Astrocyte (in vitro differentiated cells and primary cell): Measurements from ENCODE around the gene COL5A1. TPM values are rescaled to one million over a fixed set of nuclear protein-coding genes. Genes with fewer than 3 reads are reported as not detected.

Experiments
- DNase-seq: peaks from one replicate; pipeline ENCODE4 v3.0.0-alpha.2; 2010; ENCODE audit warnings: low read depth
- FAIRE-seq: peaks from 2 replicates; lab custom pipeline; 2011; peaks lifted over from hg19 to GRCh38; lab: Jason Lieb, UNC
- H2AFZ ChIP-seq: 2 replicates; pipeline ENCODE4 v1.6.0; 2012; ENCODE audit warnings: low read depth, low read length, inconsistent platforms
- H3K27ac ChIP-seq: 2 replicates; pipeline ENCODE4 v1.5.1; 2011; ENCODE audit warnings: low read depth, low read length, inconsistent platforms
- H3K27me3 ChIP-seq: 2 replicates; pipeline ENCODE4 v1.6.0; 2011; ENCODE audit warnings: low read length, inconsistent platforms; ENCODE audit not compliant: insufficient read depth
- H3K36me3 ChIP-seq: 2 replicates; pipeline ENCODE4 v1.5.1; 2011; ENCODE audit warnings: low read length, inconsistent platforms; ENCODE audit not compliant: insufficient read depth
- H3K4me1 ChIP-seq: 2 replicates; pipeline ENCODE4 v1.5.1; 2011; ENCODE audit warnings: low read length, inconsistent platforms; ENCODE audit not compliant: insufficient read depth
- H3K4me2 ChIP-seq: 2 replicates; pipeline ENCODE4 v1.6.0; 2012; ENCODE audit warnings: low read length, inconsistent platforms
- H3K4me3 ChIP-seq: 2 replicates; pipeline ENCODE4 v1.5.1; 2011; ENCODE audit warnings: low read depth, mild to moderate bottlenecking, low read length, inconsistent platforms; ENCODE audit not compliant: insufficient read depth
- H3K79me2 ChIP-seq: 2 replicates; pipeline ENCODE4 v1.6.0; 2012; ENCODE audit warnings: mild to moderate bottlenecking, low read length, inconsistent platforms; ENCODE audit not compliant: insufficient read depth
- H3K9ac ChIP-seq: 2 replicates; pipeline ENCODE4 v1.6.0; 2012; ENCODE audit warnings: mild to moderate bottlenecking, low read length, inconsistent platforms
- H3K9me3 ChIP-seq: 2 replicates; pipeline ENCODE4 v1.5.1; 2012; ENCODE audit warnings: low read depth, mild to moderate bottlenecking, low read length, inconsistent platforms; ENCODE audit not compliant: insufficient read depth
- H4K20me1 ChIP-seq: 2 replicates; pipeline ENCODE4 v1.6.0; 2012; ENCODE audit warnings: low read length, inconsistent platforms; ENCODE audit not compliant: insufficient read depth
- H3K27ac Mint-ChIP-seq: one replicate; pipeline ENCODE4 v1.8.0; 2021; ENCODE audit warnings: mild to moderate bottlenecking, mixed read lengths; ENCODE audit not compliant: unreplicated experiment
- H3K27me3 Mint-ChIP-seq: one replicate; pipeline ENCODE4 v1.8.0; 2021; ENCODE audit warnings: low read depth, mixed read lengths; ENCODE audit not compliant: unreplicated experiment
- H3K36me3 Mint-ChIP-seq: one replicate; pipeline ENCODE4 v1.8.0; 2021; ENCODE audit warnings: low read depth, mixed read lengths; ENCODE audit not compliant: unreplicated experiment
- H3K4me1 Mint-ChIP-seq: one replicate; pipeline ENCODE4 v1.8.0; 2021; ENCODE audit warnings: low read depth, mixed read lengths; ENCODE audit not compliant: unreplicated experiment
- H3K4me3 Mint-ChIP-seq: one replicate; pipeline ENCODE4 v1.8.0; 2021; ENCODE audit warnings: mild to moderate bottlenecking, moderate library complexity, mixed read lengths; ENCODE audit not compliant: unreplicated experiment
- H3K9me3 Mint-ChIP-seq: one replicate; pipeline ENCODE4 v1.8.0; 2021; ENCODE audit warnings: mild to moderate bottlenecking, mixed read lengths; ENCODE audit not compliant: unreplicated experiment
- CTCF ChIP-seq: IDR thresholded peaks from 2 replicates; pipeline ENCODE4 v1.5.1; 2011; ENCODE audit warnings: low read depth, mild to moderate bottlenecking, inconsistent platforms, low read length, moderate library complexity; ENCODE audit not compliant: insufficient read depth
- EZH2 ChIP-seq: IDR thresholded peaks from 2 replicates; pipeline ENCODE4 v1.6.1; 2012; ENCODE audit warnings: mild to moderate bottlenecking, low read length, inconsistent platforms; ENCODE audit not compliant: insufficient read depth
- total RNA-seq: library from RNA; stranded (reverse); gene quantifications from 2 replicates; pipeline ENCODE4 v1.2.1, GENCODE V29; 2021

COL5A1 gene
- total RNA-seq, 1 donor from 2014 or later, result 1,055 TPM

DNA sequence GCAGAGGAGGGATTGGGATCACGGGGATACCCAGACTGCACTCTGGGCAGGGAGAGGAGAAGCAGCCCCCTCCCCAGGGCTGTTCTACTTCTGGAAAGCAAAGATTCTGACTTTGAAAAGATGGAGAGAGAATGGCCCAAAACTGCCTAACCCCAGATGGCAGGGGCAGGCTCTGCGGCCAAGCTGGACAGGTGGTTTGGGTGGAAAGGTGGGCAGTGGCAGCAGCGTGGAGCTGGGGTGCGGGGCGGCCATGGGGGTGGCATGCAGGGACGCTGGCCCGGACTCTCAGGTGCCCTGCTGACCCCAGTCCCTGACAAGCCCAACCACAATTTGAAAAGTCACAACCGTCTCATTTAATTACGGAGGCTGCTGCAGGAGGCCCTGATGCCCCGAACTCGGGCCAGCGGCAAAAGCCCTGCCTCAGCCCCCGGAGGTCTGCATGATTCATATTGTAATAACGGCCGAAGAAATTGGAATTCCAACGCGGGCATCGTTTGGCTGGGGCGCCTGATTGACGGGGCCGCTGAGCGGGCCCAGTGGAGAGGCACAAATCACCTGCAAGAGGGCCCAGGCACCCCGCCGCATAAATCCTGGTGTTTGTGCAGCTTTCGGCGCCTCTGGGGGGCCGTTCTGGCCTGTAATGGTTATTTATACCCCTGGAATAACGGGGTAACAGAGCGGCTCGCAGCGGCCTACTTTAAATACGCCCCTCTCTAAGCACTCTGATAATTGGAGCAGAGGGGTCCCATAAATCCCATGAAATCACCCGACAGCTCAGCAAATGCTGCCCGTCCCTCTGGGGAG is 197.2 kb downstream of the COL5A1 start:
- TF ChIP-seq EZH2, result no peak
- Histone ChIP-seq H3K36me3 (peaks cover 53% of the 10 kb centered on the region), H3K27ac (no peak overlapping the region), H3K9ac (no peak overlapping the region), H3K4me3 (no peak overlapping the region), H2AFZ (no peak overlapping the region), H3K9me3 (no peaks in the 10 kb centered on the region), H3K4me1 (peaks cover 13% of the 10 kb centered on the region), H3K27me3 (no peaks in the 10 kb centered on the region), H4K20me1 (peaks cover 100% of the 10 kb centered on the region), H3K4me2 (no peak overlapping the region), H3K79me2 (peaks cover 25% of the 10 kb centered on the region)
- H3K27ac Mint-ChIP-seq, result peak overlapping the region; percentile 58
- no peak for FAIRE-seq
- peaks cover 7% of the 10 kb centered on the region for H3K4me1 Mint-ChIP-seq
- H3K27me3 Mint-ChIP-seq, result no peaks in the 10 kb centered on the region
- H3K9me3 Mint-ChIP-seq, result no peaks in the 10 kb centered on the region
- no peak for DNase-seq
- peaks cover 29% of the 10 kb centered on the region for H3K36me3 Mint-ChIP-seq
- H3K4me3 Mint-ChIP-seq, result no peak overlapping the region

DNA sequence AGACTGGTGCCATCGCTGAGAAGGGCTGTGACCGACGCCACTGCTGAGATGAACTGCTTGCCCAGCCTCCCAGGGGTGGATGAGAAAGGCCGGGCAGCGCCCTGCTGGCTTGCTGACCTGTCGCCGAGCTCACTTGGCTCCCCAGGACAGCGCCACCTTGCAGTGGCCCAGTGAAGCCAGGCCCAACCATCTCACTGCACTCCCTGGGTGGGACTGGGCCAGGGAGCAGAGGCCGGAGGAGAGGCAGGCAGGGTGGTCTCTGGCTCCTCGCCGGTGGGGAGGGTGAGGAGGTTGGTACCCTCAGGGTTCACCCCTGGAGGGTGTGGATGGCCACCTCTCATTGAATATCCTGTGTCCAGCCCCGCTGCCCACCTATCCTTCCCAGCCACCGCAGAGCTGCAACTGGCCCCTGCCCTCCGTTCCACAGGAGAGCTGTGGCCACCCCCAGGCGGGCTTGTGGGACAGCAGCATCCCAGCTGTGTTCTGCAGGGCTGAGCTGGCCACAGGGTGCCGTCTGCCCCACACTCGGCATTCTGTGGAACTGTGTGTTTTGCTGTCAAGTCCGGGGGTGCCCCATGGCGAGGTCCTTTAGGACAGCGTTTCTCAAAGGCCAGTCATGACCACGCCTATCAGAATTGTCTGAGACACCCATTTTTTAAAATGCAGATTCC is 198.0 kb downstream of the COL5A1 start:
- Histone ChIP-seq H3K27me3 (no peaks in the 10 kb centered on the region), H3K9ac (no peak overlapping the region), H3K27ac (no peak overlapping the region), H3K4me3 (no peak overlapping the region), H3K9me3 (no peaks in the 10 kb centered on the region), H2AFZ (no peak overlapping the region), H3K4me2 (no peak overlapping the region), H3K4me1 (peaks cover 13% of the 10 kb centered on the region), H3K36me3 (peaks cover 54% of the 10 kb centered on the region), H3K79me2 (peaks cover 21% of the 10 kb centered on the region), H4K20me1 (peaks cover 100% of the 10 kb centered on the region)
- no peak for TF ChIP-seq CTCF
- no peak for TF ChIP-seq EZH2
- Mint-ChIP-seq H3K27ac (peak overlapping the region; percentile 58), H3K4me1 (peaks cover 9% of the 10 kb centered on the region), H3K4me3 (no peak overlapping the region), H3K9me3 (no peaks in the 10 kb centered on the region), H3K27me3 (no peaks in the 10 kb centered on the region), H3K36me3 (peaks cover 36% of the 10 kb centered on the region)
- DNase-seq (no peak), FAIRE-seq (no peak)

DNA sequence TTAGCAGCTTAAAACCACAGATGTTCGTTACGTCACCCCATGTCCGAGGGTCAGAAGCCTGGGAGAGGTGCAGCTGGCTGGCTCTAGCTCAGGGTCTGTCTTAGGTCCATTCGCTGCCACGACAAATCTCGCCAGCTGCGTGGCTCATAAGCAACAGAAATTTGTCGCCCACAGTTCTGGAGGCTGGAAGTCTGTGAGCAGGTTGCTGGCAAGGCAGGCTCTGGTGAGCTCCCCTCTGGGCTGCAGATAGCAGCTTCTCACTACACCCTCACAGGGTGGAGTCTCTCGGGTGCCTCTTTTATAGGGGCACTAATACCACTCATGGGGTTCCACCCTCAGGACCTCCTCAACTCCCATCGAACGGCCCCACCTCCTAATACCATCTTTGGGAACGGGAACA is 198.9 kb downstream of the COL5A1 start:
- no peak overlapping the region for H3K27ac ChIP-seq
- H3K4me3 Mint-ChIP-seq, result no peak overlapping the region
- H3K27me3 Mint-ChIP-seq, result no peaks in the 10 kb centered on the region
- no peak overlapping the region for H2AFZ ChIP-seq
- H3K4me2 ChIP-seq, result no peak overlapping the region
- no peaks in the 10 kb centered on the region for H3K27me3 ChIP-seq
- H3K36me3 Mint-ChIP-seq, result peaks cover 38% of the 10 kb centered on the region
- peaks cover 21% of the 10 kb centered on the region for H3K79me2 ChIP-seq
- peaks cover 53% of the 10 kb centered on the region for H3K36me3 ChIP-seq
- peaks cover 9% of the 10 kb centered on the region for H3K4me1 Mint-ChIP-seq
- peak overlapping the region; percentile 69 for H3K27ac Mint-ChIP-seq
- H4K20me1 ChIP-seq, result peaks cover 100% of the 10 kb centered on the region
- H3K4me1 ChIP-seq, result peaks cover 13% of the 10 kb centered on the region
- H3K9me3 Mint-ChIP-seq, result no peaks in the 10 kb centered on the region
- H3K4me3 ChIP-seq, result no peak overlapping the region
- DNase-seq (no peak), FAIRE-seq (no peak)
- no peak overlapping the region for H3K9ac ChIP-seq
- no peaks in the 10 kb centered on the region for H3K9me3 ChIP-seq
- TF ChIP-seq CTCF (no peak), EZH2 (no peak)
